OCI-LY1 (cell line): ENCODE results near the gene STAM.

Experiments
- EZH2 ChIP-seq: fragments of 200-600 bp; sonication (generic), shearing (Covaris generic); IDR thresholded peaks from 2 replicates; pipeline ENCODE4 v1.8.0; 2017; ENCODE audit warnings: borderline replicate concordance, mixed run types, mild to moderate bottlenecking, antibody characterized with exemption, low read length, moderate library complexity, mixed read lengths
- TF ChIP-seq, protein P1 (sequence below): fragments of 200-600 bp; sonication (generic), shearing (Covaris generic); IDR thresholded peaks from 2 replicates; pipeline ENCODE4 v1.5.1; 2017; ENCODE audit warnings: mild to moderate bottlenecking, antibody characterized with exemption, low read length, moderate library complexity, mixed read lengths

DNA sequence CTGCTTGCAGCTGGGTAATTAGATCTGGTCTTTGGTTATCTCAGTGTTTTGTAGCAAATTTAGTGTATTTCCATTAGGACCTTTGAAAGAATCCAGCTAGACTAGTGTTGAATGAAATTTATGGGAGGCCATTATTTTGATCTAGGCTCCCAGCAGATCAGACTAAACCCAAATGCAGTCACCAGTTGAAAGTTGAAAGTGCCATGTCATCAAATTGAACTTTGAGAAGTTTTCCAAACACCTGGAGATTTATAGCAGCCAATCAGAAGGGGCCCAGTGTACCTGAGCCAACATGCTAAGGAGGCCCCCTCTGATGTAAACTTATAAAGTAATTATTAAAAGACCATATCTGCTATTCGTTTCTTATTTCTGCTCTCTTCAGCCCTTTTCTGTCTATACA lies 96.7 kb downstream of the STAM start:
- TF ChIP-seq, protein P1, sequence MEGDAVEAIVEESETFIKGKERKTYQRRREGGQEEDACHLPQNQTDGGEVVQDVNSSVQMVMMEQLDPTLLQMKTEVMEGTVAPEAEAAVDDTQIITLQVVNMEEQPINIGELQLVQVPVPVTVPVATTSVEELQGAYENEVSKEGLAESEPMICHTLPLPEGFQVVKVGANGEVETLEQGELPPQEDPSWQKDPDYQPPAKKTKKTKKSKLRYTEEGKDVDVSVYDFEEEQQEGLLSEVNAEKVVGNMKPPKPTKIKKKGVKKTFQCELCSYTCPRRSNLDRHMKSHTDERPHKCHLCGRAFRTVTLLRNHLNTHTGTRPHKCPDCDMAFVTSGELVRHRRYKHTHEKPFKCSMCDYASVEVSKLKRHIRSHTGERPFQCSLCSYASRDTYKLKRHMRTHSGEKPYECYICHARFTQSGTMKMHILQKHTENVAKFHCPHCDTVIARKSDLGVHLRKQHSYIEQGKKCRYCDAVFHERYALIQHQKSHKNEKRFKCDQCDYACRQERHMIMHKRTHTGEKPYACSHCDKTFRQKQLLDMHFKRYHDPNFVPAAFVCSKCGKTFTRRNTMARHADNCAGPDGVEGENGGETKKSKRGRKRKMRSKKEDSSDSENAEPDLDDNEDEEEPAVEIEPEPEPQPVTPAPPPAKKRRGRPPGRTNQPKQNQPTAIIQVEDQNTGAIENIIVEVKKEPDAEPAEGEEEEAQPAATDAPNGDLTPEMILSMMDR: no peak
- no peak for TF ChIP-seq EZH2
